SU-DHL-6 (cell line): ENCODE results near the gene TEX22.

Source experiments
- H2AFZ ChIP-seq: fragments of 200-600 bp; sonication (generic); 2 replicates; pipeline ENCODE4 v1.6.1; 2014; ENCODE audit warnings: low read depth, mild to moderate bottlenecking, moderate library complexity, mixed read lengths, antibody characterized with exemption, low read length; ENCODE audit not compliant: severe bottlenecking
- H3F3A ChIP-seq: fragments of 200-600 bp; shearing (Covaris generic); 2 replicates; pipeline ENCODE4 v1.6.0; 2016; ENCODE audit warnings: antibody characterized with exemption, mild to moderate bottlenecking; ENCODE audit not compliant: insufficient read depth
- H3K27ac ChIP-seq: fragments of 200-600 bp; sonication (generic); 2 replicates; pipeline ENCODE4 v1.5.1; 2016; ENCODE audit warnings: low read depth, mild to moderate bottlenecking, low read length, moderate library complexity, mixed read lengths
- H3K27me3 ChIP-seq: fragments of 200-600 bp; sonication (generic), shearing (Covaris generic); 2 replicates; pipeline ENCODE4 v1.6.0; 2014; ENCODE audit warnings: mild to moderate bottlenecking, low read length
- H3K36me3 ChIP-seq: fragments of 200-600 bp; sonication (generic); 2 replicates; pipeline ENCODE4 v1.6.1; 2014; ENCODE audit warnings: mild to moderate bottlenecking, low read length, mixed read lengths
- H3K4me2 ChIP-seq: fragments of 300-600, 200-600 bp; shearing (Covaris generic), sonication (generic); 2 replicates; pipeline ENCODE4 v1.6.0; 2014; ENCODE audit warnings: low read length, low read depth, mild to moderate bottlenecking; ENCODE audit not compliant: poor library complexity, severe bottlenecking
- H3K4me3 ChIP-seq: fragments of 200-600 bp; sonication (generic); 2 replicates; pipeline ENCODE4 v1.5.1; 2014; ENCODE audit warnings: antibody characterized with exemption, low read length, mild to moderate bottlenecking, mixed read lengths; ENCODE audit not compliant: insufficient read depth, poor library complexity, severe bottlenecking
- H3K79me2 ChIP-seq: fragments of 200-600 bp; sonication (generic); 2 replicates; pipeline ENCODE4 v1.6.1; 2014; ENCODE audit warnings: mild to moderate bottlenecking, low read length, moderate library complexity; ENCODE audit not compliant: insufficient read depth
- H3K9ac ChIP-seq: fragments of 200-600 bp; sonication (generic); 2 replicates; pipeline ENCODE4 v1.7.0; 2014; ENCODE audit warnings: mild to moderate bottlenecking, low read length
- H3K9me2 ChIP-seq: fragments of 200-600 bp; sonication (generic); replicated peaks from 2 replicates; pipeline ENCODE4 v1.6.1; 2014; ENCODE audit warnings: low read length; ENCODE audit not compliant: insufficient read depth
- H3K9me3 ChIP-seq: fragments of 200-600 bp; sonication (generic); 2 replicates; pipeline ENCODE4 v1.6.1; 2014; ENCODE audit warnings: low read length, mixed read lengths; ENCODE audit not compliant: insufficient read depth
- H4K20me1 ChIP-seq: fragments of 200-600 bp; sonication (generic); 2 replicates; pipeline ENCODE4 v1.6.1; 2014; ENCODE audit warnings: low read depth, mild to moderate bottlenecking, antibody characterized with exemption, low read length, moderate library complexity, mixed read lengths
- EZH2phosphoT487 ChIP-seq: fragments of 200-600 bp; sonication (generic), shearing (Covaris generic); conservative IDR thresholded peaks from 2 replicates; pipeline ENCODE4 v1.6.1; 2018; ENCODE audit warnings: mild to moderate bottlenecking, antibody characterized with exemption, low read length, moderate library complexity, mixed read lengths
- TF ChIP-seq, protein P1 (sequence below): fragments of 200-600 bp; sonication (generic); IDR thresholded peaks from one replicate; pipeline ENCODE4 v1.5.1; 2017; ENCODE audit warnings: antibody characterized with exemption, mild to moderate bottlenecking, low read length, moderate library complexity; ENCODE audit not compliant: insufficient read depth, poor library complexity, severe bottlenecking

Gene TEX22

DNA sequence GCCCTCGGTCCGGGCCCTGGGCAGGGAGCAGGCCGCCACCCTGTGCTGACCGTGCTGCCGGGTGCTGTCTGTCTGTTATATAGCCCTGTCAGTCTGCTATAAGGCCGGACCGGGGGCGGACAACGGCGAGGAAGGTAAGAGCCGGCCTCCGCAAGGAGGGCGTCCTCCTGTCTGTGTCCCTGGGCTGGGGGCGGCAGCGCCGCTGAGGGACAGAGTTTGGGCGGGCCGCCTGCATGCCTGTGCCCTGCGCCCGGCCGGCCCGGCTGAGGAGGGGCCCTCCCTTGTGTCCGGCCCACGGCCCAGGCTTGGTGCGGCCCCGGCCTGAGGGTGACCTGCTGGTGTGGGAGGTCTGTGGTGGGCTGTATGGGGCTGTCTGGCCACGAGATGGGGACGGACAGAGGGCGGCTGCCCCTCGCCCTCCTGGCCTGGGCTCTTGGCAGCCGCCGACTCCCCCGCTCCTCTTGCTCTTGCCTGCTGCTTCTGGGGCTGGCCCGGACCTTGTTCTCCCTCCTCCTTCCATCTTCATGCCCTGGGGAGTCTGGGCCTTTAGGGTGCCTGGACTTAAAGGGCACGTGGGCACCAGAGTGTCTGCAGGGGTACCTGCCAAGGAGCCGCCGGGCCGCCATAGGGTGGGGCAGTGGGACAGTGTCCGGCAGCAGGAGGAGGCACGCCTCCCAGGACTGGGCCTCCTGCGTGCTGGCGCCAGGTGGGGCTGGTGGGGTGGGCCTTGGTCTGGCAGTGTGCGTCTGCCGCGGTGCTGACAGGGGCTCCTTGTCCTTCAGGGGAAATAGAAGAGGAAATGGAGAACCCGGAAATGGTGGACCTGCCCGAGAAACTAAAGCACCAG lies 51.2 kb downstream of the TEX22 start:
- Histone ChIP-seq H3K9ac (no peak overlapping the region), H3K27me3 (no peaks in the 10 kb centered on the region), H3K9me2 (no peaks in the 10 kb centered on the region), H3K79me2 (no peaks in the 10 kb centered on the region; the same call in 1 of the 2 replicates), H3K27ac (no peak overlapping the region), H4K20me1 (no peaks in the 10 kb centered on the region), H3F3A (no peaks in the 10 kb centered on the region), H3K36me3 (no peaks in the 10 kb centered on the region), H3K4me2 (no peak overlapping the region), H3K9me3 (no peaks in the 10 kb centered on the region), H3K4me3 (no peak overlapping the region), H2AFZ (no peak overlapping the region)
- TF ChIP-seq EZH2phosphoT487 = no peak
- TF ChIP-seq, protein P1, sequence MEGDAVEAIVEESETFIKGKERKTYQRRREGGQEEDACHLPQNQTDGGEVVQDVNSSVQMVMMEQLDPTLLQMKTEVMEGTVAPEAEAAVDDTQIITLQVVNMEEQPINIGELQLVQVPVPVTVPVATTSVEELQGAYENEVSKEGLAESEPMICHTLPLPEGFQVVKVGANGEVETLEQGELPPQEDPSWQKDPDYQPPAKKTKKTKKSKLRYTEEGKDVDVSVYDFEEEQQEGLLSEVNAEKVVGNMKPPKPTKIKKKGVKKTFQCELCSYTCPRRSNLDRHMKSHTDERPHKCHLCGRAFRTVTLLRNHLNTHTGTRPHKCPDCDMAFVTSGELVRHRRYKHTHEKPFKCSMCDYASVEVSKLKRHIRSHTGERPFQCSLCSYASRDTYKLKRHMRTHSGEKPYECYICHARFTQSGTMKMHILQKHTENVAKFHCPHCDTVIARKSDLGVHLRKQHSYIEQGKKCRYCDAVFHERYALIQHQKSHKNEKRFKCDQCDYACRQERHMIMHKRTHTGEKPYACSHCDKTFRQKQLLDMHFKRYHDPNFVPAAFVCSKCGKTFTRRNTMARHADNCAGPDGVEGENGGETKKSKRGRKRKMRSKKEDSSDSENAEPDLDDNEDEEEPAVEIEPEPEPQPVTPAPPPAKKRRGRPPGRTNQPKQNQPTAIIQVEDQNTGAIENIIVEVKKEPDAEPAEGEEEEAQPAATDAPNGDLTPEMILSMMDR = no peak

DNA sequence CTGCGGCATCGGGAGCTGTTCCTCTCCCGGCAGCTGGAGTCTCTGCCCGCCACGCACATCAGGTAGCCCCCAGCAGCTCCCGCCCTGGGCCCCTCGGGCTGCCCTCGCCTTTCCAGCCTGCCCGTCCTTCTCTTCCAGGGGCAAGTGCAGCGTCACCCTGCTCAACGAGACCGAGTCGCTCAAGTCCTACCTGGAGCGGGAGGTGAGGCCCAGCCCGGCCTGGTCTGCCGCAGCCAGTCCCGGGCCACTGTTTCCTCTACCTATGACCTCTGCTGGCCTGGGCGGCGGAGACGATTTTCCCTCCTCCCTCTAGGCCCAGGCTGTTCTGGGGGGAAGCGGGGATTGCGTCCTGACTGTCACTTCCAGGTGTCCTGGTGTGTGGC lies 51.8 kb downstream of the TEX22 start:
- H3F3A ChIP-seq = no peaks in the 10 kb centered on the region
- no peaks in the 10 kb centered on the region for H3K9me3 ChIP-seq
- no peak overlapping the region for H3K9ac ChIP-seq
- no peak overlapping the region for H3K4me2 ChIP-seq
- H3K27me3 ChIP-seq = no peaks in the 10 kb centered on the region
- H4K20me1 ChIP-seq = no peaks in the 10 kb centered on the region
- H3K4me3 ChIP-seq = no peak overlapping the region
- no peaks in the 10 kb centered on the region for H3K9me2 ChIP-seq
- no peaks in the 10 kb centered on the region; the same call in 1 of the 2 replicates for H3K79me2 ChIP-seq
- TF ChIP-seq, protein P1 = no peak
- TF ChIP-seq EZH2phosphoT487 = no peak
- no peak overlapping the region for H2AFZ ChIP-seq
- H3K36me3 ChIP-seq = no peaks in the 10 kb centered on the region
- H3K27ac ChIP-seq = no peak overlapping the region

DNA sequence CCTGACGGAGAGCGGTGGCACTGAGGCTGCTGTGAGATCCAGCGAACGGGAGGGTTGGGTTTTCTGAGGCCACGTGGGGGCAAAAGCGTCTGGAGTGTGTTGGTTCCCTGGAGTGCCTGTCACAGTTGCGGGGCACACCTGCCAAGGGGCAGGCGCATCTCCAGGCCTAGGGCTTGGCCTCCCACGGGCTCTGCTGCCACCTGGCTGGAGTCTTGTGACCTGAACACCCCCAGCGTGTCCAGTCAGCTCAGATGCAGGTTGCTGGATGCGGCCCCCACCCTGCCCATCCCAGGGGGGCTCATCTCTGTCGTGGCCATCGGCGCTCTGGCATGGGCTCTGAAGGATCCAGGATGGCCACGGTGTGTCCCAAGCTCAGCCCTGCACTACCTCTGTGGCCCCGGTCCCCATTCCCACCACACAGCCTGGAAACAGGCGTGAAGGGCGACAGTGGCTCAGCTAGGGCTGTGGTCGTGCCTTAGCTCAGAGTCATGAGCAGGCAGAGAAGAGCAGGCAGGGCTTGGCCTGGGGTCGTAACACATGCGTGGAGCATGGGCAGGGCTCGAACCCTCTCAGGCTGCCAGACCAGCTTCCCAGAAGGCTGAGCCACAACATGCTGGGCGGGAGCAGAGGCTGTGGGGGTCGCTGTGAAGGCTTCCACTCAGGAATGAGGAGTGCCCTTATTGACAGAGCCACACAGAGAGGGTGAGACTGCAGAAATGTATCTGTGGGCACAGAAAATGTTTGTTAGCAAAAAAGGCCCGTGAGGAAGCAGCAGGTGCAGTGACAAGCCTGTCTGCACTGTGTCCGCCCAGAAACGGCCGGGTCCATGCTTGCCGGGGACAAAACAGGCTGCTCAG lies 52.8 kb downstream of the TEX22 start:
- H3K4me2 ChIP-seq = no peak overlapping the region
- H3K27ac ChIP-seq = no peak overlapping the region
- no peaks in the 10 kb centered on the region for H3K36me3 ChIP-seq
- no peaks in the 10 kb centered on the region for H3K9me2 ChIP-seq
- H3K79me2 ChIP-seq = no peaks in the 10 kb centered on the region; the same call in 1 of the 2 replicates
- no peak overlapping the region for H3K4me3 ChIP-seq
- no peaks in the 10 kb centered on the region for H3K9me3 ChIP-seq
- TF ChIP-seq, protein P1 = no peak
- TF ChIP-seq EZH2phosphoT487 = no peak
- H3F3A ChIP-seq = no peaks in the 10 kb centered on the region
- no peak overlapping the region for H3K9ac ChIP-seq
- H4K20me1 ChIP-seq = no peaks in the 10 kb centered on the region
- H3K27me3 ChIP-seq = no peaks in the 10 kb centered on the region
- no peak overlapping the region for H2AFZ ChIP-seq
